Measurements from ENCODE around the gene HHLA2.

Gene HHLA2

GRCh38 chr3:108388136-108389132, 92.1 kb downstream of the HHLA2 start:
- no peak for TF ChIP-seq CTCF (IDR thresholded peaks at IDR 0.05; ENCODE audit: low read depth, low read length)
- no peak for DNase-seq (ENCODE audit: low read depth in 2 of 2)
- H3K4me3 ChIP-seq (replicated peaks in 1 of 2; ENCODE audit: low read depth in 2 of 2, low read length in 2 of 2), result no peak overlapping the region

- no peak for TF ChIP-seq CTCF (IDR thresholded peaks at IDR 0.05; ENCODE audit: low read depth, low read length)
- no peak for DNase-seq (ENCODE audit: low read depth in 2 of 2)
- no peak overlapping the region for H3K4me3 ChIP-seq (replicated peaks in 1 of 2; ENCODE audit: low read depth in 2 of 2, low read length in 2 of 2)
Observed at GRCh38 chr3:108389372-108389771, 93.0 kb downstream of the HHLA2 start.

- TF ChIP-seq CTCF (IDR thresholded peaks at IDR 0.05; ENCODE audit: low read depth, low read length), result no peak
- peak; percentile 50 to 56 for DNase-seq (ENCODE audit: low read depth in 2 of 2)
- H3K4me3 ChIP-seq (replicated peaks in 1 of 2; ENCODE audit: low read depth in 2 of 2, low read length in 2 of 2), result no peak overlapping the region
Observed at GRCh38 chr3:108391917-108392593, 95.7 kb downstream of the HHLA2 start.

GRCh38 chr3:108393128-108393900, 97.0 kb downstream of the HHLA2 start:
- TF ChIP-seq CTCF (IDR thresholded peaks at IDR 0.05; ENCODE audit: low read depth, low read length), result no peak
- DNase-seq (ENCODE audit: low read depth in 2 of 2), result no peak
- H3K4me3 ChIP-seq (replicated peaks in 1 of 2; ENCODE audit: low read depth in 2 of 2, low read length in 2 of 2), result no peak overlapping the region

- H3K4me3 ChIP-seq (replicated peaks in 1 of 2; ENCODE audit: low read depth in 2 of 2, low read length in 2 of 2), result no peak overlapping the region
- no peak for DNase-seq (ENCODE audit: low read depth in 2 of 2)
- TF ChIP-seq CTCF (IDR thresholded peaks at IDR 0.05; ENCODE audit: low read depth, low read length), result no peak
Observed at GRCh38 chr3:108394016-108394415, 97.7 kb downstream of the HHLA2 start.

- no peak for DNase-seq (ENCODE audit: low read depth in 2 of 2)
- no peak for TF ChIP-seq CTCF (IDR thresholded peaks at IDR 0.05; ENCODE audit: low read depth, low read length)
- no peak overlapping the region for H3K4me3 ChIP-seq (replicated peaks in 1 of 2; ENCODE audit: low read depth in 2 of 2, low read length in 2 of 2)
Observed at GRCh38 chr3:108394563-108394962, 98.2 kb downstream of the HHLA2 start.
